Left ventricle myocardium inferior (tissue), 1 donor: ENCODE data around the gene TTC34. TPM values are rescaled to one million over a fixed set of nuclear protein-coding genes. Genes with fewer than 3 reads are reported as not detected.

Source experiments
- DNase-seq: peaks from one replicate; pipeline ENCODE4 v3.0.0-alpha.2; 2020
- H3K27ac ChIP-seq: fragments of 200-600 bp; replicated peaks from 2 replicates; pipeline ENCODE4 v1.8.0; 2021
- H3K27me3 ChIP-seq: fragments of 200-600 bp; 2 replicates; pipeline ENCODE4 v1.8.0; 2021; ENCODE audit warnings: low read depth
- H3K36me3 ChIP-seq: fragments of 200-600 bp; 2 replicates; pipeline ENCODE4 v1.8.0; 2021
- H3K4me1 ChIP-seq: fragments of 200-600 bp; 2 replicates; pipeline ENCODE4 v1.8.0; 2021
- H3K4me3 ChIP-seq: fragments of 200-600 bp; 2 replicates; pipeline ENCODE4 v1.8.0; 2021; ENCODE audit warnings: mild to moderate bottlenecking, moderate library complexity
- H3K9me3 ChIP-seq: fragments of 200-600 bp; replicated peaks from 2 replicates; pipeline ENCODE4 v1.8.0; 2021
- CTCF ChIP-seq: fragments of 200-600 bp; IDR thresholded peaks from 2 replicates; pipeline ENCODE4 v1.8.0; 2021; ENCODE audit warnings: antibody characterized with exemption, mild to moderate bottlenecking, borderline replicate concordance
- intact Hi-C: fragments of 100-400 bp; cut with micrococcal nuclease; formaldehyde crosslinking; loops from one replicate; pipeline ENCODE4 v1.11.0; 2022
- total RNA-seq: library from RNA; stranded (reverse); fragmentation: NEBNext Ultra II Directional; extraction: Animal tissue kit (Norgen Biotek cat#: 25700); gene quantifications from one replicate; pipeline ENCODE4 v1.2.1, GENCODE V29; 2021
- donor health status: DM: no; HTN: yes; CAD: no; lungs with severe emphysema.

TTC34 gene
- total RNA-seq, 1 donor from 2014 or later = 0.91 TPM

DNA sequence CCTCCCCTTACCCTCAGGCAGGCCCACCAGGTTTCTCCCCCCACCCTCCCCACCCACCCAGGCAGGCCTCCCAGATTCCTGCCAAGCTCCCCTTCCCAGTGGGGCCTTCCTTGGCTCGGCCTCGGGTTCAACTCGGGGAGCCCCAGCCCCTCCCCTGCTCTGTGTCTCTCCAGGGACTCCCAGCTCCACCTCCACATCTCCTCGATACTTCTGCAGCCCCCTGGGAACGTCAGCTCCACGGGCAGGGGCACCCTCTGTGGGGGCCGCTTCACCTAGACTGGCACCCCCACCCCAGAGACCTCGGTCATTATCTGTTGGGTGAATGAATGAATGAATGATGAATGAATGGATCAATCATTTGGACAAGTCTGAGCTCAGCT is 169.5 kb downstream of the TTC34 start:
- H3K27me3 ChIP-seq = peaks cover 81% of the 10 kb centered on the region
- H3K9me3 ChIP-seq = peaks cover 11% of the 10 kb centered on the region
- no peak for DNase-seq
- intact Hi-C loops = no loop called here
- TF ChIP-seq CTCF = no peak
- no peaks in the 10 kb centered on the region for H3K36me3 ChIP-seq
- H3K4me3 ChIP-seq = no peak overlapping the region
- no peak overlapping the region for H3K27ac ChIP-seq
- peaks cover 10% of the 10 kb centered on the region for H3K4me1 ChIP-seq

DNA sequence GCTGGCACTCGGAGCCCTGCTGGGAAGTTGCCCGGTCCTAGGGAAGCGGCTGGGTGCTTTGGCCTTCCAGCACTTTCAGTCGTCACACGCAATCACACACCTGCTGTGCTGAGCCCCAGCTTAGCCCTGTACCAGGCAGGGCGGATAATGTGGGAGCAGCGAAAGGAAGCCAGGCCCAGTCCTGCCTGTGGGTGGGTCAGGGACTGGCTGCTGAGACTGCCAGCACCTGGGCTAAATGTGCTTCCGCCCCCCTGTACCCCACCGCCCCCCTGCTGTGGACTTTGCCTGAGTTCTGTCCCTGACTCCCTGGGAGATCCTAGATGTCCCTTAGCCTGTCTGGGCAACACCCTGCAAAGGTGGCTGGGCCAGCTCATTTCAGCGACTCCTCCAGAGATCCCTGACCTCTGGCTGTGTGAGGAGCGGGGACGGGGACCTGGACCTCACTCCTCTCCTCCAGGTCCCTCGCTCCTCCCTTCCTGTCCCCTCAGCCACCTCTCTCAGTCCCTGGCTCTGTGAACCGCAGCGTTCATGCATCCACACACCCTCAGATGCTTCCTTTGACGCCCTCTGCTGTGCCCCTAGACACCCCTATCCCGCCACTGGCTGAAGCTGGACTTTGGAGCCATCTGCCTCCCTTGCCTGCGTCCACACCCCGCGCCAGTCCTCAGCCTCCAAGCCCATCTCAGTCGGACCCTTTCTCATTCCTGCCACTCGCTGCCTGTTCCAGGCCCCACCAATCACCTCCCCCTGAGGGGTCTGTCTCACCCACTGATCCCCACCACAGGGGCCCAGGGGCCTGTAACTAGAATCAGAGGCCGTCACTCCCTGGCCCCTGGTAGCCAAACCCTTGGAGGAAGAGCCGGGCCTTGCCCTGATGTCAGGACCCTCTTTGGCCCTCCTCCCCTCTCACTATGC is 170.1 kb downstream of the TTC34 start:
- peaks cover 4% of the 10 kb centered on the region for H3K9me3 ChIP-seq
- intact Hi-C loops = no loop called here
- H3K4me3 ChIP-seq = no peak overlapping the region
- no peak overlapping the region for H3K27ac ChIP-seq
- peaks cover 10% of the 10 kb centered on the region for H3K4me1 ChIP-seq
- peaks cover 87% of the 10 kb centered on the region for H3K27me3 ChIP-seq
- DNase-seq = no peak
- TF ChIP-seq CTCF = no peak
- H3K36me3 ChIP-seq = no peaks in the 10 kb centered on the region

DNA sequence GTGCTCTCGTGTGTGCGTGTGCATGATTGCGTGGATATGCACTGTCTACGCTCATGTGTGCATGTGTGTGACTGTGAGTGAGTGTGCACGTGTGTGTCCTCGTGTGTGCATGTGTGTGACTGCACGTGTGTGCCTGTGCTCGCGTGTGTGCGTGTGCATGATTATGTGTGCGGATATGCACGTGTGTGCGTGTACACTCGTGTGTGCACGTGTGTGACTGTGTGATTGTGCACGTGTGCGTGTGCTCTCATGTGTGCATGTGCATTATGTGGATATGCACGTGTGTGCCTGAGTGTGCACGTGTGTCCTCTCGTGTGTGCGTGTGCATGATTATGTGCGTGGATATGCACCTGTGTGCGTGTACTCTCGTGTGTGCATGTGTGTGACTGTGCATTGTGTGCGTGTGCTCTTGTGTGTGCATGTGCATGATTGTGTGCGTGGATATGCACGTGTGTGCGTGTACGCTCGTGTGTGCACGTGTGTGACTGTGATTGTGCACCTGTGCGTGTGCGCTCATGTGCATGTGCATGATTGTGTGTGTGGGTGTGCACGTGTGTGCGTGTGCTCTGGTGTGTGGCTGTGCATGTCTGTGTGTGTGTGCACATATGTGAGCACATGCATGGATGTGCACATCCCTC is 170.9 kb downstream of the TTC34 start:
- H3K4me1 ChIP-seq = peaks cover 10% of the 10 kb centered on the region
- peaks cover 94% of the 10 kb centered on the region for H3K27me3 ChIP-seq
- no peak for DNase-seq
- intact Hi-C loops = no loop called here
- no peaks in the 10 kb centered on the region for H3K9me3 ChIP-seq
- no peaks in the 10 kb centered on the region for H3K36me3 ChIP-seq
- H3K27ac ChIP-seq = no peak overlapping the region
- H3K4me3 ChIP-seq = no peak overlapping the region
- TF ChIP-seq CTCF = no peak

- H3K27ac ChIP-seq = no peak overlapping the region
- no peak overlapping the region for H3K4me3 ChIP-seq
- DNase-seq = no peak
- peaks cover 96% of the 10 kb centered on the region for H3K27me3 ChIP-seq
- intact Hi-C loops = no loop called here
- H3K9me3 ChIP-seq = no peaks in the 10 kb centered on the region
- peaks cover 10% of the 10 kb centered on the region for H3K4me1 ChIP-seq
- H3K36me3 ChIP-seq = no peaks in the 10 kb centered on the region
- TF ChIP-seq CTCF = no peak
Measured at GRCh38 chr1:2629627-2630497, 171.6 kb downstream of the TTC34 start.

DNA sequence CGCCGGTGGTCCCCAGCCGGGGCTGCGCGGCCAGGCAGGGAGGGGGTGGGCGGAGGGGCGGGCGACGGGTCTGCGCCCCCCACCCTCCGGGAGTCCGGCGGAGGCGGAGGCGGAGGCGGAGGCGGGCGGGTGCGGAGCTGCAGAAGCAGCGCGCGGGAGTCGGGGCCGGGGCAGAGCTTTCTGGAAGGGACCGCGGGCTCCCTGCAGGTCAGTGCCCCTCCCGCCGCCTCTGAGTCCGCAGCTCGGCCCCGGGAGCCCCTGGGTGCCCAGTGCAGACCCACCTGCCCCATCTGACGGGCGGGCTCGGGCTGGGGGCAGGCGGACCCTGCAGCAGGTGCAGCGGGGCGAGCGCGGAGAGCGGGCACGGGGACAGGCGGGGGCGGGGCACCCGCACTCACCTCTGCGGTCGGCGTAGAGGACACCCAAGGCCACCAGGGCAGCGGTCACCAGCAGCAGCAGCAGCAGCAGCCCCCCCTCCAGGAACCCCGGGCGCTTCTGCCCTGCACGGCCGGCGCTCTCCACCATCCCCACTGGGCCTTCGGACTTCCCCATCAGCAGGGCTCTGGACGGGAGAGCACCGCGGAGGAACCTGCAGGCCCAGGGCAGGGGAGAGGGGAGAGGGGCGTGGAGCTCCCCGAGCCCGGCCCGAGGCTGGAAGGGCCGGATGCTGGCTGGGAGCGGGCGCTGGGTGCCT is 172.4 kb downstream of the TTC34 start:
- H3K9me3 ChIP-seq = no peaks in the 10 kb centered on the region
- H3K4me1 ChIP-seq = peaks cover 10% of the 10 kb centered on the region
- peaks cover 99% of the 10 kb centered on the region for H3K27me3 ChIP-seq
- H3K4me3 ChIP-seq = peak overlapping the region; percentile 27
- no peaks in the 10 kb centered on the region for H3K36me3 ChIP-seq
- H3K27ac ChIP-seq = no peak overlapping the region
- TF ChIP-seq CTCF = no peak
- no peak for DNase-seq
- intact Hi-C loops = no loop called here
